GM19438 (cell line): ENCODE data around the gene CCNI2.

ENCODE experiments used
- ATAC-seq: cut with Tn5 transposase; IDR thresholded peaks from one replicate; pipeline ENCODE4 v1.9.1; 2021; ENCODE audit warnings: low read depth; ENCODE audit not compliant: unreplicated experiment

Gene CCNI2

DNA sequence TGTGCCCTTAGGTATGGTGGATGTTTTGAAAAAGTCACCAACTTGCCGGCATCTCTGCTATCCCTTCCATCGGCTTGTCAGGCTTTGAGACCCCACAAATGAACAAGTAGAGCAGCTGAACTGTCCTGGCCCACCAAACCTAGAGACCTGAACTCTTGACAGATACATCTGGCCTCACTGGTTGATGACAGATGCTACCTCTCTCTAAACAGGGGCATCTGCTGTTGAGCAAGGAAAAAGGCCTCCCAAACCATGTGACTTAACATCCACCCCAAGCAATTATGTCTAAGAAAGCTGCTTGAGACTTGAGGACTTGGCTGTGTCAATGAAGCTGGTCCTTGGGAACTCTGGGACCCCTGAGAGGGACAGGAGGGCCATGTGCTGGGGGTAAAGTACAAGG, 2.3 kb downstream of the CCNI2 start:
- no peak for ATAC-seq

DNA sequence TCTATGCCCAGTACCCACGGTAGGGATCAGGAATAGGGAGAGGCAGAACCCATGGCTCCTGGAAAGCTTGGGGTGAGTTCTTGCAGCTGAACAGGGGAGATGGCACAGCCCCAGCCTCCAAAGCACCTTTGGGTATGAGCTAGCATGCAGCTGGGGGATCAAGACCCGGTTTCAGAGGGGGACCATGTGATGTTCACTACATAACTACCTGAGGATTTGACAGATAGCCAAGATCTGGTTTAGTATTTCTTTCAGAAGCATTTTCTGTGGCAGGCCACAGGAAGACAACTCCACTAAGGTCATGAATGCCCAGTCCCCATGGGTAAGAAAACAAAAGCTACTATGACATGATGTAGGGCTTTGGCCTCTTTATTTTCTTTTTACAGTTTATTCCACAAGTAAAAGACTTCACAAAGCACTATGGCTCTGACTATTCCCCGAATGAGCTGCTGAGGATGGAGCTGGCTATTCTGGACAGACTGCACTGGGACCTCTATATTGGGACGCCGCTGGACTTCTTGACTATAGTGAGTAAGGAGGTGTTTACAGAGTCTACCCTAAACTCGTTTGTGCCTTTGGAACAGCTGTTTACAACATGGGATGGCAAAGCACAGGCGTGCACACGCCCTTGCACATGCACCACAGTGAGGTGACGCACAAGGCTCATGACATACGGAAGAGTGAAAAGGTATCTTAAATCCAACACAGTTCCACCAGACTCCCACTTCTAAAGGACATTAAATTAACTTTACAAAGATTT, 3.4 kb downstream of the CCNI2 start:
- ATAC-seq, result peak; percentile 39

DNA sequence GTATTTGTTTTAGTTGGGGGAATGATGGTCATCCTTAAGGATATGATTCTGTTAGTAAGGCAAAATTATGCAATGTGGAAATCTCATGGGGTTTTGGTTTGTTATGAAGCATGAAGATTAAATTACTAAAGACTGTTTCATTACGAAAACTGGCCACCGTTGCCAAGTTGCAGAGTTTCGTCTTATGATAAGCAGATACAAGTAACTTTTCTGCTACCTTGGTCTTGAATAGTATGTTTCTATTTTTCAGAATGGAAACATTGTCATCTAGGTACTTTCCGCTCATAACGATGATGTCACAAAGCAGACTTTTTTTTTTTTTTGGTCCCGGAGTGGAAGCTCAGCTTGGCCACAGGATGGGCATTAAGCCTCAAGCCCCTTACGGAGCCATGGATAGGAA, 4.2 kb downstream of the CCNI2 start:
- ATAC-seq, result no peak

DNA sequence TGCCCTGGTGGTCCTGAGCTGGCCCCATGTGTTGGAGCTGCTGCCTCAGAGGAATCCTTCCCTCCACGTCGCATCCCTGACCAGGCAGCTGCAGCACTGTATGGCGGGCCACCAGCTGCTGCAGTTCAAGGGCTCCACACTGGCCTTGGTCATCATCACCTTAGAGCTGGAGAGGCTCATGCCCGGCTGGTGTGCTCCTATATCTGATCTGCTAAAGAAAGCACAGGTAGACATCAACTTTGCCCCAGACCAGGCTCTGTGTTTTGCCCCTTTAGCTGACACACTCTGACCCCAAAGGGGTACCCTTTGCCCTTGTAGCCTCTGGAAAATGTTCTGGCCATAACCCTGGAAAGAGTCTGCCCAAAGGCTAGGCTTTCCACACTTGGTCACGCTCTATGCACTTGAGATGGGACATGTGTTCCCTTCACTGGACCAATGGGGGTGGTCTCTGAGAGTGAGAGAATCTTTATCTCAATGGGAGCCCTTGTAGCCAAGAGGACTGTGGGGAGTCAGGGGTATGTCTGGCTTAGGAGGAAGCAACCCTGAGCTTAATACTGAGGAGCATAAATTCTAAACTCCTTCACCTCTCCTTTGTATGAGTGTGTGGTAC, 4.8 kb downstream of the CCNI2 start:
- no peak for ATAC-seq

DNA sequence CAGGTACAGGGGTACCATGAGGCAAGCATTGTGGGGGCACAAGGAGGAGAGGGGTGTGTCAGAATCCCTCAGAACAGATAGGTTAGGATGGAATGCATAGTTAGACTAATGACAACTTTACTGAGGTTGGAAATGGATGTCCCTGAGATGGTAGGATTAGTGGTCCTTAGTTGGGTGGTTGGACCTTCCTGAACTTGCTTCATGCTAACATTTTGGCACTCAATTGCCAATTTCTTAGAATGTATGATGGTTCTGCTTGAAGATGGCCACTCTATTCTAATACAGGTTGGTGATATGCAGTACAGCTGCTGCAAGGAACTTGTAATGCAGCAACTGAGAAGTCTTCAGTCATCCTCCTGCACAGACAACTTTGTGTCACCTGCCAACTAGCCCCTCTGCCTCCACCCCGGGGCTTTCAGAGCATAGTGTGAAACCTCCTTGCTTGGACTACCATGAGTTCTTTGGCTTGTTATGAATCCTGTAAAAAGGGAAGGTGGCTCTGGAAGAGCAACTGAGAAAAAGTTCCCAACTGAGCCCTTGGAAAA, 5.4 kb downstream of the CCNI2 start:
- ATAC-seq, result no peak

DNA sequence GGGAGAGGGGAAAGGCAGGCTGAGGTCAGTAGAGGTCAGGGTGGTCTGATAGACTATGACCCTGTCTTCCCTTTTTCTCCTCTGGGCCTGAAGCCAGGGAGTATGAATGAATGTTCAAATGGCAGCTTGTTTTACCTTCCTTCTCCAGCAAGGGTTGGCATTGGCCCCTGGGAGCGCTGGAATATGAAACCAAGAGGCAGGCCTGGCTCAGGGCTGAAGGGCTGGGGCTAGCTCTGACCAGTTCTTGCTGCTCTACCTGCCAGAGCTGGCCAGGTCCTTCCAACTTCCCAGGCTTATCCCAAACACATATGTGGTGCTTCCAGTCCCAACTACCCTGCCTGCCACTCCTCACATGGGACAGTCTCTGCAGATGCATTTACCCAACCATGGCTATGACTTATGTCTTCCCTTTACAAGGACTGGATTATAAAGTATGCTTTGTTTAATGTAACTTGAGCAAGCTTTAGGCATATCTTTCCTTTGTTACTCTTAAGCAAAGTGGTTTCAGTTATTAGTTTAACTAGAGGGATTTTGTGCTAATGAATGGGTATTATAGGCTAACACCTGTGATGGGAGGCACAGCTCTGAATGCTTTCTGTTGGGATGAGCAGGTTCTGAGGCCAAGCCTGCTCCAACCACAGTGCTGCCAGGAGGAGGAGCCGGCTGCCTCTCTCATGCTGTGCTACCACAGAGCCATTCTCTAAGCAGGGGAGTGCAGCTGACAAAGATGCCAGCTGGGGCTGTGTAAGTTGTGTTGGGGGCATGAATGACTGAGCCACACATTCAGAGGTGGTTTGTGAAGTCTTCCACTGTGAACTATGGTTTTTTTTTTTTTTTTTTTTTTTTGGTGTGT, 6.1 kb downstream of the CCNI2 start:
- no peak for ATAC-seq

DNA sequence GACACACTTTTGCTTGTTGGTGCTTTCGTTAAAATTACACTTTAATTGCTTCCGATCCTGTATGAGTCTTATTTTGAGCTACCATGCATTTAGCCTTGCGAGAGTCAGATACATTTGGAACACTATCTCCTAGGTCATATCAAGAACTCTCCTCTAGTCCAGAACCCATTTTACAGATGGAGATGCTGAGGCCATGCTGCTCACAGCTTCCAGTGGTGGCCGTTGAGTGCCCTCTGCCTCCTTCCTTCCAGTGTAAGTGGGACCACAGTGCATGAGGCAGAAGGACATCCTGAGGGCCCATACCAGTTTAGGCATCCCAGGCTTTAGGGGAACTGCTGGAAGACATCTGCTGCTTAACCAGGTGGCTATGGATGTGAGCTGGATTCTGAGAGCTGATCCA, 6.9 kb downstream of the CCNI2 start:
- ATAC-seq, result no peak

DNA sequence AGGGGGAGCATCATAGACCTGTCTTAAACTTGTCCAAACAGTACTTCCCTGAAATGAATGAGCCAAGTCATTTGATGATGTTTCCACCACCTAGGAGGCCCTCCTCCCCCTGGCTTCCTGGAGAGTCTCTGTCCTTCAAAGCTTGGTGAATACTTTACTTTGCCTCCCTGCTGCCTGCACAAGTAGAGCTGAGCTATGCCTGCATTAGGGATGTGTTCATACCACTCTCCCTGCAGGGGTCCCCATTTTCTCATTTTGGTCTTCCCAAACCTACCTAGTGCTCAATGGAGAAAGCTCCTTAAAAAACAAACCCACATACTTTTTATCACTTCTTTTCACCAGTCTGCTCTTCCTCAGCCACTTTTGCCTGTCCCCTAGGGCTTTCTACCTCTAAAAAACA, 7.7 kb downstream of the CCNI2 start:
- ATAC-seq, result no peak

DNA sequence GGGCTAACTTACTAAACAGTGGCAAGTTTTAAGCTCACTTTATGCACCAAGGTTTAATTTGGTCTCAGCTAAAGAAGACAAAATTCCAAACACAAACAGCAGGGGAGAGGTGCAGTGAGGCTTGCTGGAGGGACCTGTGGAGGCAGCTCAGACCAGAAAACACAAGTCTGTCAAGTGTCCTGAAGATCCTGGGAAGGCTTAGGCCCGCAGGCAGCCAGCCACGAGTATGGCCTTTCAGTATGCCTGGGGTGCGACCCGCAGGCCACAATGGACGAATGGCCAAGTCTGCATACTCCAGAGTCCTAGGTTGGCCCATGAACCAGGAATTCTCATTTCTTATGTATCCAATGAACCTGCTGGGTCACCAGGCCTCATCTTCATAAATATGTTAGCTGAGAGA, 9.3 kb downstream of the CCNI2 start:
- no peak for ATAC-seq

DNA sequence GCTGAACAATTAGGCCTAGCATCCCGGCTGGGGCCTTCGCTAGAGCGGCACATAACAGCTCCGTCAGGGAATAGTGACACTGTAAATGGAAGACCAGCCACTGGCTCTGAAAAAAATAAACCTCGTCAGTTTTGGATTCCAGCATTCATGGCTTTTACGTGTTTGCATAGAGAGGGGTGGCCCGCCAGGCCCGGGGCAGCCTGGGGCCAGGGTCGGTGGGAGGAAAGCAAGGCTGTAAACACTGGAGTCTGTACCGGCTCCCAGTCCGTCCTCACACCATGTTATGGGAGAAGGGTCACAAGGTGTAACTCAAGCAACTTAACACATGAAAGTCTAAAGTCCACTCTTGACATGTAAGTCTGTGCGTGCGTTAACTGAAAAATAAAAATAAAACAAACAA, 11.2 kb downstream of the CCNI2 start:
- no peak for ATAC-seq

DNA sequence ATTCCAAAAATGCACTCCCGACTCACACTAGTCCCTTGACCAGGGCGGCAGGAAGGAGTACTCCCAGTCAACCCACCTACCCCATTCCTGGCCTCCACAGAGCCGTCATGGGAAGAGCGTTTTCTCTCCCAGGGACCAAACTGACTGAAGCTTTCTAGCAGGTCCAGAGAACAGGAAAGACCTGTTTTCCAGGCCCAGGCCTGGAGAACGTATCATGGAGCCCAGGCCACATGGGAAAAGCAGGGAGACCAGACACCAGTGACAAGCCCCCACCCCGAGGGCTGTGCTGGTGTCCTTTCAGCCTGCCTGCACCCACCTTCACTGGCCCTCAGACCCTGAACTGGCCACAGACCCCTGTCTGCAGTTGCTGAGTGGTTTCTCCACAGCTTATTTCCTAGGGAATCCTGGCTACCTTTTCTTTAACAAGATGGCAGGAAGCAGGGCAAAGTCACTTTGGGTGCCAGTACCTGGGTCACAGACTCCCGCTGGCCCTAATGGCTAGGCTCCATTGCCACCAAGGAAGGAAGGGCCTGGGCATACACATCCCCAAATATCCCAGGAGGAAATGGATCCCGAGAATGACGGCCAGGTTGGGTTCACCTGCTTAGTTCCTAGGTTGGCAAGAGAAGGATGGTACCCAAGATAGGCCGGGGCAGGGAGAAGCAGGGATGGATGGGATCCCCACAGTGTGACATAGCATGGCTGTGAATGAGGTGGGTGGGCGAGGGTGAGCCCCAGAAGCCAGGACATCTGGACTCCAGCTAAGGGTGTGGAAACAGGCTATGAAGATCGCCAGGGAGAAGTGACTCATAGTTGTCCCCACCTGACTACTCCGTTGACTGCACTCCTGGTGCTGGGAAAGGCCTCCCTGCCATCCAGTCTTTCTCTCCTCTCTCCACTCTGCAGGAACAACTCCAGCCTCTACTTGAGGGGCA, 12.2 kb downstream of the CCNI2 start:
- ATAC-seq, result no peak

DNA sequence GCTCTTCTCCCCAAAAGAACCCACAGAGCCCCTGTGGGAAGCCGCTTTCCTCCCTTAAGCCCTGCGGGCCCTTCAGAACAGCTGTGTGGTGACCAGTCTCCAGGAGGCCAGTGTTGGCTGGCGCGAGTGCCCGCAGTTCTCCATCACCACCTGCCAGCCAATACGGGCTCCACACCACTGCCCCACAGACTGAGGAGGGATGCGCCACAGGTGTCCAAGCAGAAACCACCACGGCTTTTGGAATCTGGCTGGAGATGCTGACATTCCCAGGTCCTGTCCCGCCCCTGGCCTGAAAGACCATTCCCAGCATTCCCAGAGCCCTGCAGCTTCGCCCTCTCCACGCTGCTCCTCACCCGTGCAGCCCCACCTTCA, 12.8 kb downstream of the CCNI2 start:
- ATAC-seq, result no peak

DNA sequence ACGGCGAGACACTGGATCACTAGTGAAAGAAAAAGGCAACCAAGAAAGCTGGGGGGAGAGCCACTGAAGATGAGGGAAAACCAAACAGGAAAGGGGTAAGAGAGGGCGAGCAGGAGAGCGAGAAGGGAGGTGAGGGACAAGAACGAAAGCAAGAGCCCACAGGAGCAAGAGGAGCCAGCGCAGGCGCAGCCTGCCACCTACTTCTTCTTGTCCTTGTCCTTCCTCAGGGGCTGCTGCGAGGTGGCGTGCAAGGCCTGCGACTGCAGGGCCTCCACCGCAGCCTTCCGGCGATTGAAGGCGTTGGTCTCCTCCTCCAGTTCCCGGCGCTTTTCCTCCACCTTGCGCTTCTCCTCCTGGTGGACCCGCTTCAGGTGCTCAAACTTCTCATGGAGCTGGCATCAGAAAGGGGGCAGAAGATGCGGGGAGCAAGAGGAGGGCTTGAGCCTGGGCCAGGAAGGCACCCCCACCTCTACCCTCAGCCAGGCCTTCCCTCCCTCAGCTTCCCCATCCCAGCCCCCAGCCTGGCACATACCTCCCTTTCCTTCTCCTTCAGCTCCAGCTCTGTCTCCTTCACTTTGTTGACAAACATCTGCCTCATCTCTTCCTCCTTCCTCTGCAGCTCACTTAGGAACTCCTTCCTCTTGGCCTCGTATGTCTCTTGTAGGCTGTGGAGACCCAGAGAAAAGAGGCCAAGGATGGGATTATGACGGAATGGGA, 13.5 kb downstream of the CCNI2 start:
- ATAC-seq, result no peak

DNA sequence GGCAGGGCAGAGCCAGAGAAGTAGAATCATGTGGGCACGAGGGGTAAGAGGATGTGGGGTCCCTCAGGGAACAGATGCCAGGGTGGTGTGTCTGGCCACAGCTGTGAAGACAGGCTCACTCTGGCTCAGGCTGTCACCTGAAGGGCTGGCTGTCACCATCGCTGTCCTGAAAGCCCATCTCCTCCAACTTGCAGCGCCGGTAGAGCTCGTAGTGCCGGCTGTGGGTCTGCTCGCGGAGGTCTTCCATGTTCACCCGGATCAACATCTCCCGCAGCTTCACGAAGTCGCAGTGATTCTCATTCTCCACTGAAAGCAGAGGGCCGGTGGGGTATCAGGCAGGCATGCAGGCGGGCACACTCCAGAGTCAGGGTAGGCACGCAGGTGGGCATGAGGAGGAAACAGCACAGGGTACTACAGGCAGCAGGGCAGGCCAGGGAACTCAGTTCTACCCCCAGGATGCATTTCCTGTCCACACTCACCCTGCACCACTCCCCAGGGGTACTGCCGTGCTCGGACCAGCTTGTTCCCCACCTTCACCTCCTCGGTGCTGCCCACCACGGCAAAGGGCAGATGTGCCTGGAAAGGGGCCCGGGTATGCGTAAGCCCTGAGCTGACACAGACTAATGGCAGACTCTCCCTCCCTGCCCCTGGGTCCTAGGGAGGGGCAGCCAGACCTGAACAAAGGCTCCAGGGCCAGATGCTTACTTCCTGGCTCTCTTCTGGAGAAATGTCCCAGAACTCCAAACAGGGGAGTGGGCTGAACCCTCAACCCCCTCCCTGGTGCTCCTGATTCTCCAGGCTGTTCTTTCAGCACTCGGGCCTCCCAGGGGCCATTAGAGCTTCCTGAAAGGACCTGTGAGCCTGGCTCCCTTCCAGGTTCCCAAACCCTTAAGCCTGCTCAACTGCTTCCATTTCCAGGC, 14.4 kb downstream of the CCNI2 start:
- ATAC-seq, result no peak

DNA sequence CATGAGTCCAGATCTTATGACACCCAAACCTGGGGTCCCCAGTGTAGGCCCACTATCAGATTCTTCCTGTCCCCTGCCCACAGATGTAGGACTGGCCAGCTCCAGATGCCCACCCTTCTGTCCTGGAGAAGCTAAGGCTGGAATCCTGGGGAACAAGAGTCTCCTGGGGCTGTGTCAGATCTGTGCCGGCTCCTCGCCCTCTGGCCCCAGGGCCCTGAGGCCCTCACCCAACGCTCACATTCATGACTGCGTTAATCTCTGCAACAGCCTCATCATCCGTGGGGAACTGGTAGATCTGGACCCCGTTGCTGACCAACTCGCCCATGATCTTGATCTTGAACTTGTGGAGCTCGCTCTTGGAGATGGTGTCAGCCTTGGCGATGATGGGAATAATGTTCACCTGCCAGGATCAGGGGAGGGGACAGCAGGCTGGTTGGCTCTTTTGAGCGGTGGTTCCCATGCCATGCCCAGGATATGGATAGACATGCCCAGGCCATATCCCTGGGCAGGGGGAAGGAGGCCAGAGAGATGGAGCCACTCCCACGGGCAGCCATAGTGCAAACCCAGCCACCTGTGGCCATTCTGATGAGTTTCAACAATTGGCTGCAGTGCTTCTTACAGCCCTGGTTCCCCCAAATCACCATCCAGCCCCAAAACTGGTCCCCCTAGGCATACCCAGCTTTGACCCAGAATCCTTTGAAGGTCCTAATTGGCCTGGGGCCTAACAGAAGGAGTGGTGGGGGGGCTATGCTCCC, 15.2 kb downstream of the CCNI2 start:
- no peak for ATAC-seq

DNA sequence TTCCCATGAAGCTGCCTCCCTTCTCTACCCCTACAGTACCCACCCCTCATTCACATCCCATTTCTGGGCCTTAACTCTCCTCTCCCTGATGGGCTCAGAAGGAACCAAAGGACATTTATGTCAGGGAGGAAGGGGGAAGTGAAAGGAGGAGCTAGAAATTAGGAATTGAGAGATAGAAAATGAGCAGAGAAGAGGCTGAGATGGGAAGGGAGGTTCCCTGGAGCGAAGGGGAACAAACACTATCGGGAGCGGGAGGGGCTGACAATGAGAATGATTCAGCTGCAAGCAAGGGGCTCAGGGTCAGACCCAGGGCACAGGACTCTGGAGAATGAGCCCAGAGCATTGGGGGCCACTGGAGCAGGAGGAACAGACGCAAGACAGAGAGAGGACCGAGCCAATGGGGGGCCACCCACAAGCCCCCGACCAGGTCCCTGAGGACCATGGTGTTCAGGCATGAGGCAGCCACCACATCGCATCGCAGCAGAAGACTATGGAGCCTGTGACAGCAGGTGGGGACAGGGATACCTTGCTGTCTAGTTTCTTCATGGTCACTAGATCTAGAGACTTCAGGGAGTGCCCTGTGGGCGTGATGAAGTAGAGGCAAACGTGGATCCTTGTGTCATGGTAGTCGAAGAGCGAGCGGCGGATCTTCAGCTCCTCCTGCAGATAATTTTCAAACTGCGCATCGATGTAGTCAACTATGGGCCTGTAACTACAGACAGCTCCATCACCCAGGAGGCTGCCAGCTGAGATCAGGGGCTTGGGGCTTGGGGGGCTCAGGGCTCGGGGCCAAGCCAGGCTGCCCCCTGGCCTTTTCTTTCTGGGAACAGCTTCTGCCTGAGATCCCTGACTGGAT, 16.2 kb downstream of the CCNI2 start:
- ATAC-seq, result no peak

DNA sequence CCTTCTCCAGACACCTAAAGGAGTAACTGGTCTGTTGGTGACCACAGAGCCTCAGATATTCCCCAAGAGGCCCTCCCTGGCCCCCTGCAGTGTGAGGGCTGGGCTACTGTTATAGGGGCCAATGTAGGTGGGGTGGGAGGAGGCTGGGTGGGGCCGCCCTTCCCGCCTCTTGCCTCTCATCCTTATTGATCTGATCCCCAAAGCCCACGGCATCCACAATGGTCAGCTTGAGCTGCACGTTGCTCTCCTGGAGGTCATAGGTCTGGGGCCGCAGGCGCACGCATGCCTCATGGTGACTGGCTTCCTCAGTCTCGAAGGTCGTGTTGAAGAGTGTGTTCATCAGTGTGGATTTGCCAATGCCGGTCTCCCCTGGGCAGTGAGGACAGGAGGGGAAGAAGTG, 16.8 kb downstream of the CCNI2 start:
- ATAC-seq, result no peak
